GM18498 (cell line): ENCODE results near the gene ALDH9A1.
"Not testable (repeated sequence)": the region's sequence is repeated elsewhere in the genome, so short reads cannot be mapped to it uniquely, and the experiment has no call there.

ENCODE experiments used
- ATAC-seq: cut with Tn5 transposase; IDR thresholded peaks from one replicate; pipeline ENCODE4 v1.9.1; 2021; ENCODE audit warnings: mild to moderate bottlenecking, moderate library complexity; ENCODE audit not compliant: unreplicated experiment

ALDH9A1 gene

GRCh38 chr1:165647970-165648369 lies 50.4 kb downstream of the ALDH9A1 start:
- no peak for ATAC-seq

GRCh38 chr1:165647517-165647916 lies 50.8 kb downstream of the ALDH9A1 start:
- no peak for ATAC-seq

DNA sequence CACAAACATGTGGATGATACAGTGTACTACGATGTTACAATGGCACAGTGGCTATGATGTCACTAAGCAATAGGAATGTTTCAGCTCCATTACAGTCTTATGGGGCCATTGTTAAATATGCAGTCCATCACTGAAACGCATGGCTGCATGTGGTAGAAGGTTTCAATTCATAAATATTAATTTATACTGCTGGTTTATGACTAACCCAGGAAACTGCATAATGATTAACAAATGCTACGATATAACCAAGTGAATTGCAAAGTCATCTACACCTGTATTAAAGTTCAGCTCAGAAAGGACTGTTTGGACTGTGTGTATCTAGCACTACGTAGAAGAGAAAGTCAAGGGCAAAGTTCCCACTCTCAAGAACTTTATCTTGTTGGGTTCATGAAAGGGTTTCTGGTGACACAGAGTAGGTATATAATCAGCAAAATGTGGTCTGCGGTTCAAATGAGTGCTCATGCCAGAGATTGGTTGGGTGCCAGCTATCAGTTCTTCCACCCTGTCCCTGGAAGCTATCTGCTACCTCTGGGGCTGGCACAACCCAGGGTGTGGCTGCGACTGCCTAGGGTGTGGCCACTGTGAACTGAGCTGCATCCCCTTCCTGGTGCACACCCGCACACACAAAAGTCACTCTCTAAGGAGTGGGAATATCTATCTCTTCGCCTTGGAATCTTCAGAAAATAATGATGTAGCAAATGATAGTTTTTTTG lies 52.6 kb downstream of the ALDH9A1 start:
- ATAC-seq: peak; percentile 39

GRCh38 chr1:165644064-165644735 lies 54.2 kb downstream of the ALDH9A1 start:
- ATAC-seq: no peak

- ATAC-seq: no peak
Observed at GRCh38 chr1:165641231-165641987, 57.0 kb downstream of the ALDH9A1 start.

- no peak for ATAC-seq
Observed at GRCh38 chr1:165639821-165640623, 58.3 kb downstream of the ALDH9A1 start.

- not testable (repeated sequence) for ATAC-seq
Observed at GRCh38 chr1:165638211-165638610, 60.2 kb downstream of the ALDH9A1 start.

- ATAC-seq: no peak
Observed at GRCh38 chr1:165637427-165637826, 60.9 kb downstream of the ALDH9A1 start.

GRCh38 chr1:165635823-165636222 lies 62.5 kb downstream of the ALDH9A1 start:
- ATAC-seq: no peak

GRCh38 chr1:165635329-165635728 lies 63.0 kb downstream of the ALDH9A1 start:
- no peak for ATAC-seq

DNA sequence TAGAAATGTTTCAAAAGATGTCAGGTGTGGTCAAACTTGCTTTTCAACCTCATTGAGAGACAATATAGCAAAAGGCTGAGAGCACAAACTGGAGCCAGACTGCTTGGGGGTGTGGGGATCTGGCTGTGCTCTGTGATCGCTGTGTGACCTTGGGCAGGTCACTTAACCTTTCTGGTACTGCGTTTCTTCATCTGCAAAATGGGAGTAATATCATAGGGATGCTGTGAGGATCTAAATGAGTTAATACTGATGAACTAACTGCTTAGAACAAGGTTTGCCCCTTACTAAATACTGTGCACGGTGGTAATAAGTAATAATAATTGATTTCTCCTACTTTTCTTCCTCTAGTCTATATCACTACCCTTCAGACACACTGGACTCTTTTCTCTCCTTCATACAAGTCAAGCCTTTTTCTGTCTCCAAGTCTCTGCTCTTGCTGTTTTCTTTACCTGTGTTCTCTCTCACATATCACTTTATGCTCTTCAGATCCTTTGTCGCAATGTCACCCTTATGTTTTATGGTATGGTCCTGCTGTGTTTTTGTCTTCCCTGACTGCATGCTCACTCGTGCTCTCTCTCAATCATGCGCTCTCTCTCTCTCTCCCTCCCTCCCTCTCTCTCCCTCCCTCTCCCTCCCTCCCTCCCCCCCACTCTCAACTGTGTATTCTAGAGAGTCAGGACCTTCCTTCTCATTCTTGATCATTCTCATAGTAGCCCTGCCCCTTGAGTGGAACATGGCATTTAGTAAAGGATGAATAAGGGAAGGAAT lies 64.0 kb downstream of the ALDH9A1 start:
- no peak for ATAC-seq

- ATAC-seq: no peak
Observed at GRCh38 chr1:165633614-165634013, 64.7 kb downstream of the ALDH9A1 start.

- no peak for ATAC-seq
Observed at GRCh38 chr1:165632491-165632890, 65.9 kb downstream of the ALDH9A1 start.

DNA sequence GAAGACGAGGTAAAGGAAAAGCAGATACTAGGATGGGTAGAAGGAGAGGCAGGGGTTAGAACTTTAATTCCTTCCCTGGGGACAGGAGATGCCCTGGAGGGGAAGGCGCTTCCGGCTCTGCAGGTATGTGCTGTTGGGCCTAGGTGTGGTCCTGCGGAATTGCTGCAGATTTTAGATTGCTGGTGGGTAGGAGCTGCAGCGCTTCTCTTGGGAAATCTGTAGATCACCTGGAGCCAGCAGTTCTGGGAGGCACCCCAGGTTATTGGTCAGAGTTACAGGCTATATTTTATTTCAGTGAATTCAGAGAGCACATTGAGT lies 66.3 kb downstream of the ALDH9A1 start:
- ATAC-seq: no peak

- ATAC-seq: peak; percentile 24
Observed at GRCh38 chr1:165631342-165632151, 66.8 kb downstream of the ALDH9A1 start.

GRCh38 chr1:165630629-165631341 lies 67.6 kb downstream of the ALDH9A1 start, which contains the start of gene MGST3:
TSS of gene MGST3 (plus strand) at chr1:165631234. CDS start at chr1:165649848, 18,614 bp downstream.
- peak; percentile 93 for ATAC-seq

DNA sequence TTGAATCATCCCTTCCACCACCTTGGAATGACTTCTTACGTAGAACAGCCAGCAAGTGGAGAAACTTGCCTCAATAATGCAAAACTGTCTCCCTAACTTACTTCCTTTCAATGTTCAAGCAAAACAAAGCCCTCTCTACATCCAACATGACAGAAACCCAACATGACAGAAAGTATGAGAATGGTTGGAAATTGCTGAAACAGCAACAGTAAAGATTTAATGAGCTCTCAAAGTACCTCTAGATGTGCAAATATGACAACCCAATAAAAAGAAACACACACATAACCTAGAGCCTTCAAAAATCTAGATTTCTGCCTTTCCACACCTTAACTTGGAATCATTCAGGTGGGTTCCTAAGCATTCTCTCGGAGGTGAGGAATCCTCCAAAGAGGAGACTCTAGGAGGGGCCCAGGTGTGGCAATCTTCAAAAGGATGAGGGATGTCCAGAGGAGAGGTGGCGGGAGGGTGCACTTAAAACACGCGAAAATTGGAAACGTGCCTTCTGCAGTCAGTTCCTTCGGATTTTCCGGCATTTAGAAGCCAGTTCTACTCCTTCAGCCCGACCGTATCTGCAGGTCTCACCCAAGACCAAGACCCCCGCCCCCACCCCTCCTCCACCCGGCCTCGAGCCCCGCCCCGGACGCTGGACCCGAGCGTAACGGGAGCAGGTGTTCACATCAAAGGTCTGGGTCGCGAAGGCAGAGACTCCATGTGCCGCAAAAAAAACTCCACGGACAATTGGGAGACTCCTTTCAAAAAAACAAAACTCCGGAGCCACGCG lies 68.3 kb downstream of the ALDH9A1 start:
- ATAC-seq: no peak

DNA sequence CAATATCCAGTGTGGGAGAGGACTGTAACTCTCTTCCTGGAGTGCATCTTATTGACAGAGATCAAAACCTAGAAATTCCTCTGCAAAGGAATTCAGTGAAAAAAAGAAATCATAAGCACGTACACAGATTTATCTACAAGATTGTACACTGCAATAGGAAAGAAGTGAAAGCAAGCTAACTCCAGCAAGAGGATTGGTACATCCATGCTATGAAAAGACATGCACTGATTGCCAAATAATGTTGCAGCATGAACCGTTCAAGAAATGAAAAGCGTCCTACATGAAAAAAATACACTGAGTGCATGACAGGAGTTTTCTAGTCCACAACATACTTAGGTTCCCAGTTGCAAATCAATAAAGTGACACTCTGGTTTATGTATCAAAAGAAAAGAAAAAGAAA lies 69.2 kb downstream of the ALDH9A1 start:
- no peak for ATAC-seq
